SJCRH30 (cell line): Measurements from ENCODE around the gene CUEDC1. TPM values are rescaled to one million over a fixed set of nuclear protein-coding genes. Genes with fewer than 3 reads are reported as not detected.
A peak's percentile ranks its signal among the peaks of the same experiment; 100 is the strongest.
"Not testable (repeated sequence)": the region's sequence is repeated elsewhere in the genome, so short reads cannot be mapped to it uniquely, and the experiment has no call there.

Experiments used
- DNase-seq, 2 experiments: peaks; one replicate each; pipeline ENCODE4 v3.0.0-alpha.2; 2015 to 2020
- H3K27ac ChIP-seq: fragments of 250-450 bp; sonication (Bioruptor Pico); 2 replicates; pipeline ENCODE4 v1.5.1; 2020; ENCODE audit warnings: mild to moderate bottlenecking, moderate library complexity
- H3K27me3 ChIP-seq: fragments of 250-450 bp; sonication (Bioruptor Pico); 2 replicates; pipeline ENCODE4 v1.5.1; 2020; ENCODE audit warnings: mild to moderate bottlenecking, moderate library complexity
- H3K36me3 ChIP-seq: fragments of 250-450 bp; sonication (Bioruptor Pico); 2 replicates; pipeline ENCODE4 v1.5.1; 2020; ENCODE audit warnings: mild to moderate bottlenecking, moderate library complexity
- H3K4me1 ChIP-seq: fragments of 250-450 bp; sonication (Bioruptor Pico); 2 replicates; pipeline ENCODE4 v1.5.1; 2020; ENCODE audit warnings: mild to moderate bottlenecking, moderate library complexity
- H3K4me3 ChIP-seq: fragments of 250-450 bp; sonication (Bioruptor Pico); 2 replicates; pipeline ENCODE4 v1.5.1; 2020; ENCODE audit warnings: mild to moderate bottlenecking, moderate library complexity
- H3K9me3 ChIP-seq: fragments of 250-450 bp; sonication (Bioruptor Pico); replicated peaks from 2 replicates; pipeline ENCODE4 v1.5.1; 2020; ENCODE audit warnings: mild to moderate bottlenecking, moderate library complexity
- total RNA-seq: library from RNA; depleted of rRNA; stranded (reverse); fragments of >200 nt; shearing (Covaris generic); gene quantifications from 2 replicates; pipeline ENCODE4 v1.2.3, GENCODE V29; 2014

The CUEDC1 gene
- total RNA-seq, 1 experiment from 2014 or later: 14.4 TPM

GRCh38 chr17:57860414-57860999 lies 94.7 kb downstream of the CUEDC1 start:
- H3K9me3 ChIP-seq: no peaks in the 10 kb centered on the region
- no peak overlapping the region for H3K27ac ChIP-seq
- DNase-seq: no peak
- H3K36me3 ChIP-seq: no peaks in the 10 kb centered on the region
- no peaks in the 10 kb centered on the region for H3K27me3 ChIP-seq
- H3K4me3 ChIP-seq: no peak overlapping the region
- H3K4me1 ChIP-seq: peaks cover 12% of the 10 kb centered on the region; the same call in 1 of the 2 replicates

DNA sequence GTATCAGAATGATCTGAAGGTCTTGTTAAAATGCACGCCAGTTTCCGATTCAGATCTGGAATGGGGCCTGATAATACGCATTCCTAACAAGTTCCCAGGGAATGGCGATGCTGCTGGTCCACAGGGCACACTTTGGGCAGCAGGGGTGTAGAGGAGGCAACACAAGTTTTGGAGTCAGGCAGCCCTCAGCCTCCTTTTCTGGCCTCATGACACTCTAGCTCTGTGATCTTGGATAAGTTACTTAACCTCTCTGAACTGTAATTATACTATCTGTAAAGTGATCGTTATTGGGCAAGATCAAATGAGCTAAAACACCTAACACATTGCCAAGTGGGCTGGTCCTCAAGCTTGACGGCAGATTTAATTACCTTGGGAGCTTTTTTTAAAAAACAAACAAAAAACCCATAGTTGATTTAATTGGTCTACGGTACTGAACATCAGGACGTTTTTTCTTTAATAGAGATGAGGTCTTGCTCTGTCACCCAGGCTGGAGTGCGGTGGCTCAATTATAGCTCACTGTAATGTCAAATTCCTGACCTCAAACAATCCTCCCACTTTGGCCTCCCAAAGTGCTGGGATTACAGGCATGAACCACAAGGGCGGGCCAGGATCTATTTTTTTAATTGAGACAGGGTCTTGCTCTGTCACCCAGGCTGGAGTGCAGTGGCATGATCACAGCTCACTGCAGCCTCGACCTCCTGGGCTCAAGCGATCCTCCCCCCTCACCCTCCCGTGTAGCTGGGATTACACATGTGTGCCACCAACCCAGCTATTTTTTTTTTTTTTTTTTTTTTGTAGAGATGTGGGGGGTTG lies 95.4 kb downstream of the CUEDC1 start:
- H3K9me3 ChIP-seq: no peaks in the 10 kb centered on the region
- no peak for DNase-seq
- no peaks in the 10 kb centered on the region for H3K27me3 ChIP-seq
- H3K4me1 ChIP-seq: peaks cover 12% of the 10 kb centered on the region; the same call in 1 of the 2 replicates
- no peak overlapping the region for H3K4me3 ChIP-seq
- H3K36me3 ChIP-seq: no peaks in the 10 kb centered on the region
- no peak overlapping the region for H3K27ac ChIP-seq

DNA sequence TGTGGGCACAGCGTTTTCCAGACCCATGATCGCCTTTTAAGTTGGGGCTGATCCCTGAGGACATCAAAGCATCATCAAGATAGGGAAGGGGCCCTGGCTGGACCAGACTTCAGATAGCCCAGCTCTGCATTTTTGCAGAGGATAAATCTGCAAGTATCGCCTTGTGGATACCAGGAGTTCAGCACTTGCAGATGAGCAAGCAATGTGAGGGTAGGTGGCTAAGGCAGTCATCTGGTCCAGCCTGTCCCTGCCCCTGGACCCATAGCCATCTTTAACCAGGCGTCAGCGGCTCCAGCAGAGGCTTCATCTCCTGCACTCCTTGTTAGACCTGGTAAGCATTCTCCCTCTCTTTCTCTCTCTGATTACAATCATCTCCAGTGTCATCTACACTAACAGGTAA lies 96.4 kb downstream of the CUEDC1 start:
- no peak for DNase-seq
- Histone ChIP-seq H3K36me3 (no peaks in the 10 kb centered on the region), H3K4me1 (peaks cover 12% of the 10 kb centered on the region; the same call in 1 of the 2 replicates), H3K27me3 (no peaks in the 10 kb centered on the region), H3K27ac (no peak overlapping the region), H3K4me3 (no peak overlapping the region), H3K9me3 (no peaks in the 10 kb centered on the region)

GRCh38 chr17:57856792-57857620 lies 98.2 kb downstream of the CUEDC1 start:
- Histone ChIP-seq H3K36me3 (no peaks in the 10 kb centered on the region), H3K9me3 (no peaks in the 10 kb centered on the region), H3K4me1 (peaks cover 13% of the 10 kb centered on the region), H3K27ac (no peak overlapping the region), H3K4me3 (no peak overlapping the region), H3K27me3 (no peaks in the 10 kb centered on the region)
- no peak for DNase-seq

GRCh38 chr17:57855391-57856035 lies 99.7 kb downstream of the CUEDC1 start:
- Histone ChIP-seq H3K27ac (no peak overlapping the region), H3K36me3 (no peaks in the 10 kb centered on the region), H3K27me3 (no peaks in the 10 kb centered on the region), H3K4me3 (no peak overlapping the region), H3K9me3 (no peaks in the 10 kb centered on the region), H3K4me1 (peaks cover 7% of the 10 kb centered on the region)
- DNase-seq: no peak

DNA sequence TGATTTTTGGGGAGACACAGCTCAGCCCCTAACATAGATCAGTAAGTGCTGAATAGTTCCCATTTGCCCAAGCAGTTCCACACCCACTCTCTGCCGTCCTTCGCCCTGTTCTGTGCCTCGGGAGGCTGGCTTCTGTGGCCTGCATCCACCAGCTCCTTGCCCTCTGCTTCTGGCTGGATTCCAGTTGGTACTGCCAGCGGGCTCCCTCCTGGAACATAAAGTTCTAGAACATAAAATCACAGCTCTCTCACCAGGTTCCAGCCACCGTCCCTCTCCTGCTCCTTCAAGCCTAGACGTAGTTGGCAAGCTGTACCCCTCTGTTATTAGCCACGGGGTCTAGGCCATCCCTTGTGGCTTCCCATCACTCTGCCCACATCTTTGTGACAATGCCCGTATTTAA lies 101.5 kb downstream of the CUEDC1 start:
- Histone ChIP-seq H3K27me3 (no peaks in the 10 kb centered on the region), H3K4me1 (peaks cover 5% of the 10 kb centered on the region), H3K27ac (no peak overlapping the region), H3K36me3 (no peaks in the 10 kb centered on the region), H3K9me3 (no peaks in the 10 kb centered on the region), H3K4me3 (no peak overlapping the region)
- DNase-seq: no peak

DNA sequence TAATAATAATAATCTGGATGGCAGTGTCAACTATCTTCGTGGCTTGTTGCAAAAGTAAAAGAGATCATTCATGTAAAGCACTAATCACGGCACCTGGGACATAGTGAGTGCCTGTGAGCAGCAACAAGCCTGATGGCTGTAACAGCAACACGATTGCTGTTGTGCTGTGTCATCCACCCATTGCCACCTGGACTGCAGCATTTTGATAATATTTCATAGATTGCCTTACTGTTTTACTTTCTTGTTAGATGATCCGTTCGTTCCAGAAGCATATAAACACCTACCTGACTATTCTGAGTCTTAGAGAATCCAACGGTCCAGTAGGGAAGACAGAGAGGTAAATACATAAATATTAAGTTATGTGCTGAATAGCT lies 102.3 kb downstream of the CUEDC1 start:
- DNase-seq: no peak
- H3K27me3 ChIP-seq: no peaks in the 10 kb centered on the region
- H3K27ac ChIP-seq: no peak overlapping the region
- H3K4me1 ChIP-seq: peaks cover 5% of the 10 kb centered on the region
- no peak overlapping the region for H3K4me3 ChIP-seq
- no peaks in the 10 kb centered on the region for H3K9me3 ChIP-seq
- H3K36me3 ChIP-seq: no peaks in the 10 kb centered on the region; the same call in 1 of the 2 replicates

- no peak overlapping the region for H3K27ac ChIP-seq
- H3K36me3 ChIP-seq: no peaks in the 10 kb centered on the region; the same call in 1 of the 2 replicates
- no peaks in the 10 kb centered on the region for H3K27me3 ChIP-seq
- H3K4me1 ChIP-seq: peaks cover 5% of the 10 kb centered on the region
- DNase-seq: no peak
- H3K4me3 ChIP-seq: no peak overlapping the region
- no peaks in the 10 kb centered on the region for H3K9me3 ChIP-seq
These were observed 102.9 kb downstream of the CUEDC1 start for GRCh38 chr17:57852092-57852954.

- H3K4me1 ChIP-seq: peaks cover 5% of the 10 kb centered on the region
- peak within 1 kb of the TSS; percentile 77 for H3K4me3 ChIP-seq
- H3K9me3 ChIP-seq: no peaks in the 10 kb centered on the region
- peak within 1 kb of the TSS; percentile 47 for H3K27ac ChIP-seq
- peaks cover 8% of the 10 kb centered on the region for H3K36me3 ChIP-seq
- DNase-seq: peak; percentile 97
- no peaks in the 10 kb centered on the region for H3K27me3 ChIP-seq
These were observed 105.1 kb downstream of the CUEDC1 start, which contains the start of gene MRPS23 for GRCh38 chr17:57849874-57850754. Gene MRPS23 (minus strand): TSS chr17:57850044. CDS start chr17:57850010, 34 bp downstream.

- H3K4me3 ChIP-seq: peak overlapping the region; percentile 77
- peaks cover 11% of the 10 kb centered on the region for H3K36me3 ChIP-seq
- peak overlapping the region; percentile 47 for H3K27ac ChIP-seq
- H3K9me3 ChIP-seq: no peaks in the 10 kb centered on the region
- H3K27me3 ChIP-seq: no peaks in the 10 kb centered on the region
- DNase-seq: no peak
- peaks cover 5% of the 10 kb centered on the region for H3K4me1 ChIP-seq
These were observed 105.9 kb downstream of the CUEDC1 start for GRCh38 chr17:57849163-57849873.

GRCh38 chr17:57846056-57846945 lies 108.9 kb downstream of the CUEDC1 start:
- not testable (repeated sequence) for H3K9me3 ChIP-seq, H3K27ac ChIP-seq, H3K4me3 ChIP-seq, H3K27me3 ChIP-seq, H3K4me1 ChIP-seq, DNase-seq
- peaks cover 11% of the 10 kb centered on the region for H3K36me3 ChIP-seq

GRCh38 chr17:57842280-57842679 lies 112.9 kb downstream of the CUEDC1 start:
- Histone ChIP-seq H3K9me3 (no peaks in the 10 kb centered on the region), H3K4me1 (no peaks in the 10 kb centered on the region), H3K27me3 (no peaks in the 10 kb centered on the region), H3K36me3 (peaks cover 29% of the 10 kb centered on the region), H3K27ac (no peak overlapping the region), H3K4me3 (no peak overlapping the region)
- no peak for DNase-seq
